Chondrocyte (in vitro differentiated cells): Measurements from ENCODE around the gene PCDHGB6. TPM values are rescaled to one million over a fixed set of nuclear protein-coding genes. Genes with fewer than 3 reads are reported as not detected.
"Not testable (repeated sequence)": the region's sequence is repeated elsewhere in the genome, so short reads cannot be mapped to it uniquely, and the experiment has no call there.

Experiments used
- DNase-seq: peaks from one replicate; pipeline ENCODE4 v3.0.0; 2021; ENCODE audit warnings: mixed read lengths, low spot score
- H3K27ac Mint-ChIP-seq: one replicate; pipeline ENCODE4 v1.8.0; 2021; ENCODE audit warnings: mild to moderate bottlenecking, moderate library complexity, mixed read lengths; ENCODE audit not compliant: unreplicated experiment
- H3K27me3 Mint-ChIP-seq: 2 replicates; pipeline ENCODE4 v1.8.0; 2021; ENCODE audit warnings: low read depth, mixed read lengths
- H3K36me3 Mint-ChIP-seq: 2 replicates; pipeline ENCODE4 v1.8.0; 2021; ENCODE audit warnings: low read depth, mixed read lengths
- H3K4me1 Mint-ChIP-seq: 2 replicates; pipeline ENCODE4 v1.8.0; 2021; ENCODE audit warnings: low read depth, mild to moderate bottlenecking, mixed read lengths
- H3K4me3 Mint-ChIP-seq: one replicate; pipeline ENCODE4 v1.8.0; 2021; ENCODE audit warnings: mild to moderate bottlenecking, moderate library complexity, mixed read lengths; ENCODE audit not compliant: unreplicated experiment
- H3K9me3 Mint-ChIP-seq: 2 replicates; pipeline ENCODE4 v1.8.0; 2021; ENCODE audit warnings: low read depth, mixed read lengths
- CTCF ChIP-seq: fragments of 200-600 bp; sonication (generic); IDR thresholded peaks from 2 replicates; pipeline ENCODE4 v1.5.0; 2021; ENCODE audit warnings: antibody characterized with exemption, mild to moderate bottlenecking, moderate library complexity
- total RNA-seq: library from RNA; stranded (reverse); gene quantifications from 3 replicates; pipeline ENCODE4 v1.2.1, GENCODE V29; 2021

PCDHGB6 gene
- total RNA-seq, 1 donor from 2014 or later: 52.4 TPM

DNA sequence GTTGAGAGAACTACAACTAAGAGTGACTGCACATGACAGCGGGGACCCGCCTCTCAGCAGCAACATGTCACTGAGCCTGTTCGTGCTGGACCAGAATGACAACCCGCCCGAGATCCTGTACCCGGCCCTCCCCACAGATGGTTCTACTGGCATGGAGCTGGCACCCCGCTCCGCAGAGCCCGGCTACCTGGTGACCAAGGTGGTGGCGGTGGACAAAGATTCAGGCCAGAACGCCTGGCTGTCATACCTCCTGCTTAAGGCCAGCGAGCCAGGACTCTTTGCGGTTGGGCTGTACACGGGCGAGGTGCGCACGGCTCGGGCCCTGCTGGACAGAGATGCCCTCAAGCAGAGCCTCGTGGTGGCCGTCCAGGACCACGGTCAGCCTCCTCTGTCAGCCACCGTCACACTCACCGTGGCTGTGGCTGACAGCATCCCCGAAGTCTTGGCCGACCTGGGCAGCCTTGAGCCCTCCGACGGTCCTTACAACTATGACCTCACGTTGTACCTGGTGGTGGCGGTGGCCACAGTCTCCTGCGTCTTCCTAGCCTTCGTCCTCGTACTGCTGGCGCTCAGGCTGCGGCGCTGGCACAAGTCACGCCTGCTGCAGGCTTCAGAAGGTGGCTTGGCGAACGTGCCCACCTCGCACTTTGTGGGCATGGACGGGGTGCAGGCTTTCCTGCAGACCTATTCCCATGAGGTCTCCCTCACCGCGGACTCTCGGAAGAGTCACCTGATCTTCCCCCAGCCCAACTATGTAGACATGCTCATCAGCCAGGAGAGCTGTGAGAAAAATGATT lies 23.2 kb upstream of the PCDHGB6 start:
- no peak for TF ChIP-seq CTCF
- Mint-ChIP-seq H3K27ac (no peak overlapping the region), H3K4me3 (no peak overlapping the region), H3K27me3 (no peaks in the 10 kb centered on the region), H3K36me3 (peaks cover 4% of the 10 kb centered on the region), H3K9me3 (peaks cover 45% of the 10 kb centered on the region), H3K4me1 (no peaks in the 10 kb centered on the region)
- peak; percentile 88 for DNase-seq

DNA sequence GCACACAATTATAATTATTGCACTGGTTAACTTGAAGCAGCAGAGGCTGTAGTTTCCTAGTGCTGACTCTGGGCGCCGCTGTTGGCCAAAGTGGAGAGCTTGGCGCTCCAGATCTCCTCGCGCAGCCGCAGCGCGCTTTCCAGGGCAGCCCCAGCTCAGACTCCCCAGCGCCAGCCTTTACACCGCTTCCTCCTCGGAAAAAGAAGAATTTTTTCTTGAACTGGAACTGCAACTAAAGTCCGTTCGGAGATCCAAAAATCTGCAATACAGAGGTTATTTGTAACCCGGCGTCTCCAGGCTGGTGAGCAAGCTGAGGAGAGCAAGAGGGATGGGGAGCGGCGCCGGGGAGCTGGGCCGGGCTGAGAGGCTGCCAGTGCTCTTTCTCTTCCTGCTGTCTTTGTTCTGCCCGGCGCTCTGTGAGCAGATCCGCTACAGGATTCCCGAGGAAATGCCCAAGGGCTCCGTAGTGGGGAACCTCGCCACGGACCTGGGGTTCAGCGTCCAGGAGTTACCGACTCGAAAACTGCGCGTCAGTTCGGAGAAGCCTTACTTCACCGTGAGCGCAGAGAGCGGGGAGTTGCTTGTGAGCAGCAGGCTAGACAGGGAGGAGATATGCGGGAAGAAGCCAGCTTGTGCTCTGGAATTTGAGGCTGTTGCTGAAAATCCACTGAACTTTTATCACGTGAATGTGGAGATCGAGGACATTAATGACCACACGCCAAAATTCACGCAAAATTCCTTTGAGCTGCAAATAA lies 20.1 kb upstream of the PCDHGB6 start, which contains the start of gene PCDHGB4:
Gene PCDHGB4 (plus strand): TSS at position 142 of the 755 bp plus-strand sequence. CDS start 187 bp downstream, at position 329.
- TF ChIP-seq CTCF: peak; percentile 66
- Mint-ChIP-seq H3K9me3 (peaks cover 46% of the 10 kb centered on the region), H3K4me3 (peak within 1 kb of the TSS; percentile 68), H3K27ac (peak within 1 kb of the TSS; percentile 27)
- not testable (repeated sequence) for H3K4me1 Mint-ChIP-seq, DNase-seq, H3K27me3 Mint-ChIP-seq, H3K36me3 Mint-ChIP-seq

GRCh38 chr5:141388661-141389060 lies 19.2 kb upstream of the PCDHGB6 start:
- Mint-ChIP-seq H3K9me3 (peaks cover 47% of the 10 kb centered on the region), H3K36me3 (peaks cover 6% of the 10 kb centered on the region), H3K27me3 (no peaks in the 10 kb centered on the region), H3K4me3 (no peak overlapping the region), H3K27ac (no peak overlapping the region), H3K4me1 (peaks cover 2% of the 10 kb centered on the region)
- no peak for TF ChIP-seq CTCF
- no peak for DNase-seq

GRCh38 chr5:141389153-141390042 lies 18.4 kb upstream of the PCDHGB6 start:
- H3K36me3 Mint-ChIP-seq: peaks cover 7% of the 10 kb centered on the region
- peak; percentile 83 for DNase-seq
- no peaks in the 10 kb centered on the region for H3K27me3 Mint-ChIP-seq
- H3K27ac Mint-ChIP-seq: no peak overlapping the region
- H3K9me3 Mint-ChIP-seq: peaks cover 48% of the 10 kb centered on the region
- H3K4me1 Mint-ChIP-seq: peaks cover 2% of the 10 kb centered on the region
- no peak overlapping the region for H3K4me3 Mint-ChIP-seq
- TF ChIP-seq CTCF: no peak
